Ovary (tissue), 3 donors: ENCODE results near the gene AGK.

Experiments used
- POLR2A ChIP-seq: fragments of 450-650 bp; IDR thresholded peaks from one replicate; pipeline ENCODE4 v1.6.1; 2017; ENCODE audit warnings: antibody characterized with exemption, mild to moderate bottlenecking, moderate library complexity
- TF ChIP-seq, protein P1 (sequence below), 3 donors: fragments of 450-650 bp in 2 of 3; fragments of 200-600 bp in 1 of 3; IDR thresholded peaks; one replicate each; pipeline versions ENCODE4 v1.5.1 to v1.8.0; 2016 to 2022; ENCODE audit warnings: antibody characterized with exemption in 3 of 3, mild to moderate bottlenecking in 1 of 3
- donor health status: DM: no; HTN: no; CAD: no.

DNA sequence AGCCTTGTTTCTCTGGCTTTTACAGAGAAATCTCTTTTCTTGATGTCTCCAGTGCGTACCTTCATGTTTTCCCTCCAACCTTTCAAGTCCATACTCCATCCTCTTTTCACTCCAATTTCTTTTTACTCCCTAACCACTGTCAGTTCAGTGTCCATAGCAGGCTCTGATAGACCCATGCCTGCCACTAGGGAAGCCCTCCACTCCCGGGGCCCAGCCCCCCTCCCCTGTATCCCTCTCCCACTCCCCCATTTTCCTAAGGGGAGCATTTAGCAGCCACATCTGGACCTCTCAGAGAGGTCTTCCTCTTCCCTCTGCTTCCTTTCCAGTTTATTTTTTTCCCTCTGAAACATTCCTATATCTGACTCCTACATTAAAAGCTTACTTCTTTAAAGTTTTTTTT lies 117.6 kb downstream of the AGK start:
- TF ChIP-seq, protein P1, sequence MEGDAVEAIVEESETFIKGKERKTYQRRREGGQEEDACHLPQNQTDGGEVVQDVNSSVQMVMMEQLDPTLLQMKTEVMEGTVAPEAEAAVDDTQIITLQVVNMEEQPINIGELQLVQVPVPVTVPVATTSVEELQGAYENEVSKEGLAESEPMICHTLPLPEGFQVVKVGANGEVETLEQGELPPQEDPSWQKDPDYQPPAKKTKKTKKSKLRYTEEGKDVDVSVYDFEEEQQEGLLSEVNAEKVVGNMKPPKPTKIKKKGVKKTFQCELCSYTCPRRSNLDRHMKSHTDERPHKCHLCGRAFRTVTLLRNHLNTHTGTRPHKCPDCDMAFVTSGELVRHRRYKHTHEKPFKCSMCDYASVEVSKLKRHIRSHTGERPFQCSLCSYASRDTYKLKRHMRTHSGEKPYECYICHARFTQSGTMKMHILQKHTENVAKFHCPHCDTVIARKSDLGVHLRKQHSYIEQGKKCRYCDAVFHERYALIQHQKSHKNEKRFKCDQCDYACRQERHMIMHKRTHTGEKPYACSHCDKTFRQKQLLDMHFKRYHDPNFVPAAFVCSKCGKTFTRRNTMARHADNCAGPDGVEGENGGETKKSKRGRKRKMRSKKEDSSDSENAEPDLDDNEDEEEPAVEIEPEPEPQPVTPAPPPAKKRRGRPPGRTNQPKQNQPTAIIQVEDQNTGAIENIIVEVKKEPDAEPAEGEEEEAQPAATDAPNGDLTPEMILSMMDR (IDR thresholded peaks at IDR 0.05): no peak
- no peak for TF ChIP-seq POLR2A
